Retinal pigment epithelial cell (primary cell): ENCODE data around the gene FOXP1.

Experiments used
- DNase-seq: peaks from one replicate; pipeline ENCODE4 v3.0.0-alpha.2; 2010; ENCODE audit warnings: low read depth
- H3K4me3 ChIP-seq: 2 replicates; pipeline ENCODE4 v1.5.1; 2011; ENCODE audit warnings: mild to moderate bottlenecking, low read length, control low read depth, moderate library complexity
- CTCF ChIP-seq: conservative IDR thresholded peaks from 2 replicates; pipeline ENCODE4 v1.5.1; 2011; ENCODE audit warnings: low read depth, low read length, control low read depth, inconsistent platforms

Gene FOXP1

GRCh38 chr3:71276531-71276930, 307.0 kb downstream of the FOXP1 start:
- DNase-seq: no peak
- no peak overlapping the region for H3K4me3 ChIP-seq
- TF ChIP-seq CTCF: no peak

- no peak for TF ChIP-seq CTCF
Measured at GRCh38 chr3:71273453-71273852, 310.1 kb downstream of the FOXP1 start.

GRCh38 chr3:71271596-71271995, 311.9 kb downstream of the FOXP1 start:
- no peak for DNase-seq
- TF ChIP-seq CTCF: no peak
- no peak overlapping the region for H3K4me3 ChIP-seq

More at GRCh38 chr3:71273453-71273852, 310.1 kb downstream of the FOXP1 start:
- no peak overlapping the region for H3K4me3 ChIP-seq
- no peak for DNase-seq

- peak; percentile 29 for DNase-seq
- no peak for TF ChIP-seq CTCF
- no peak overlapping the region for H3K4me3 ChIP-seq
Measured at GRCh38 chr3:71269906-71270305, 313.6 kb downstream of the FOXP1 start.

- no peak for DNase-seq
- no peak for TF ChIP-seq CTCF
- no peak overlapping the region for H3K4me3 ChIP-seq
Measured at GRCh38 chr3:71268462-71268999, 315.0 kb downstream of the FOXP1 start.

- H3K4me3 ChIP-seq: no peak overlapping the region
- DNase-seq: no peak
- TF ChIP-seq CTCF: no peak
Measured at GRCh38 chr3:71266875-71267274, 316.7 kb downstream of the FOXP1 start.

GRCh38 chr3:71265365-71265915, 318.1 kb downstream of the FOXP1 start:
- DNase-seq: no peak
- no peak for TF ChIP-seq CTCF

More at GRCh38 chr3:71265365-71265915, 318.1 kb downstream of the FOXP1 start:
- H3K4me3 ChIP-seq: no peak overlapping the region
